NOMO-1 (cell line): ENCODE results near the gene TJP2.
"Not testable (repeated sequence)": the region's sequence is repeated elsewhere in the genome, so short reads cannot be mapped to it uniquely, and the experiment has no call there.

Experiments used
- DNase-seq, 2 experiments: peaks; one replicate each; lab custom pipeline; 2025; ENCODE audit not compliant: unreplicated experiment in 2 of 2; lab: John Stamatoyannopoulos, UW

The TJP2 gene

GRCh38 chr9:69157751-69158466, 16.2 kb upstream of the TJP2 start:
- DNase-seq, result no peak

- no peak for DNase-seq
These were observed 15.6 kb upstream of the TJP2 start for GRCh38 chr9:69158471-69158870.

GRCh38 chr9:69164573-69164972, 9.5 kb upstream of the TJP2 start:
- DNase-seq, result not testable (repeated sequence)

GRCh38 chr9:69165581-69165980, 8.5 kb upstream of the TJP2 start:
- no peak for DNase-seq

- DNase-seq, result peak in 1 of 2 experiments; percentile 48
These were observed 5.3 kb upstream of the TJP2 start for GRCh38 chr9:69168709-69169217.

GRCh38 chr9:69170231-69170630, 3.8 kb upstream of the TJP2 start:
- no peak for DNase-seq

GRCh38 chr9:69171049-69171448, 3.0 kb upstream of the TJP2 start:
- no peak for DNase-seq

- DNase-seq, result no peak
These were observed 2.6 kb upstream of the TJP2 start for GRCh38 chr9:69171517-69171916.

- no peak for DNase-seq
These were observed 1.2 kb upstream of the TJP2 start for GRCh38 chr9:69172895-69173294.

- no peak for DNase-seq
These were observed 583 bp upstream of the TJP2 start for GRCh38 chr9:69173497-69173890.

GRCh38 chr9:69174616-69175463, 763 bp downstream of the TJP2 start:
- no peak for DNase-seq

- no peak for DNase-seq
These were observed 1.4 kb downstream of the TJP2 start for GRCh38 chr9:69175486-69175885.

- no peak for DNase-seq
These were observed 2.5 kb downstream of the TJP2 start for GRCh38 chr9:69176471-69177171.

GRCh38 chr9:69178583-69179011, 4.5 kb downstream of the TJP2 start:
- no peak for DNase-seq

GRCh38 chr9:69179037-69179436, 5.0 kb downstream of the TJP2 start:
- DNase-seq, result no peak

- no peak for DNase-seq
These were observed 6.1 kb downstream of the TJP2 start for GRCh38 chr9:69180200-69180599.

- no peak for DNase-seq
These were observed 6.6 kb downstream of the TJP2 start for GRCh38 chr9:69180670-69181069.

GRCh38 chr9:69181908-69182353, 7.9 kb downstream of the TJP2 start:
- DNase-seq, result peak in 1 of 2 experiments; percentile 1

GRCh38 chr9:69184266-69184665, 10.2 kb downstream of the TJP2 start:
- DNase-seq, result no peak

GRCh38 chr9:69186841-69187611, 12.9 kb downstream of the TJP2 start:
- no peak for DNase-seq
